ENCODE results near the gene MEP1A.

Gene MEP1A

DNA sequence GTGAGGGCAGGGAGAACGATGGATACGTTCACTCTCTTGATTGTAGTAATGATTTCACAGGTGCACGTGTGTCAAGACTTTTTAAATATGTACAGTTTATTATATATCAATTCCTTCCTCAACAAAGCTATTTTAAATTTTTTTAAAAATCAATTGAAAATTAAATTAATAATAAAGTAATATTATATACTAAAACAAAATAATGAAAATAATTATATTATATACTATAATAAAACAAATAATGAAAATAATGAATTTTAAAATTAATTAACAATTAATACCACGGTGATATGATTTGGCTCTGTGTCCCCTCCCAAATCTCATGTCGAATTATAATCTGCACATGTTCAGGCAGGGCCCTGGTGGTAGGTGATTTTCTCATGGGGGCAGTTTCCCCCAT is 85.8 kb downstream of the MEP1A start:
- no peak overlapping the region for H3K4me3 ChIP-seq (ENCODE audit: low read length)
- H3K9me3 ChIP-seq (ENCODE audit: insufficient read depth, low read length), result no peaks in the 10 kb centered on the region
- no peaks in the 10 kb centered on the region for H3K79me2 ChIP-seq (ENCODE audit: low read length)
- H3K4me1 ChIP-seq (ENCODE audit: low read length), result no peaks in the 10 kb centered on the region
- H3K27ac ChIP-seq (ENCODE audit: low read length), result no peak overlapping the region
- H3K4me2 ChIP-seq (ENCODE audit: low read length), result no peak overlapping the region
- no peak overlapping the region for H3K9ac ChIP-seq (ENCODE audit: low read length)
- no peaks in the 10 kb centered on the region for H4K20me1 ChIP-seq (ENCODE audit: insufficient read depth, low read length)
- H3K36me3 ChIP-seq (replicated peaks; ENCODE audit: low read depth, low read length), result no peaks in the 10 kb centered on the region
- H3K27me3 ChIP-seq (ENCODE audit: low read depth, low read length), result peaks cover 44% of the 10 kb centered on the region
- no peak overlapping the region for H2AFZ ChIP-seq (ENCODE audit: low read depth, low read length)
- TF ChIP-seq EZH2phosphoT487 (IDR thresholded peaks at IDR 0.05; ENCODE audit: low read depth), result no peak
- TF ChIP-seq, protein P1, sequence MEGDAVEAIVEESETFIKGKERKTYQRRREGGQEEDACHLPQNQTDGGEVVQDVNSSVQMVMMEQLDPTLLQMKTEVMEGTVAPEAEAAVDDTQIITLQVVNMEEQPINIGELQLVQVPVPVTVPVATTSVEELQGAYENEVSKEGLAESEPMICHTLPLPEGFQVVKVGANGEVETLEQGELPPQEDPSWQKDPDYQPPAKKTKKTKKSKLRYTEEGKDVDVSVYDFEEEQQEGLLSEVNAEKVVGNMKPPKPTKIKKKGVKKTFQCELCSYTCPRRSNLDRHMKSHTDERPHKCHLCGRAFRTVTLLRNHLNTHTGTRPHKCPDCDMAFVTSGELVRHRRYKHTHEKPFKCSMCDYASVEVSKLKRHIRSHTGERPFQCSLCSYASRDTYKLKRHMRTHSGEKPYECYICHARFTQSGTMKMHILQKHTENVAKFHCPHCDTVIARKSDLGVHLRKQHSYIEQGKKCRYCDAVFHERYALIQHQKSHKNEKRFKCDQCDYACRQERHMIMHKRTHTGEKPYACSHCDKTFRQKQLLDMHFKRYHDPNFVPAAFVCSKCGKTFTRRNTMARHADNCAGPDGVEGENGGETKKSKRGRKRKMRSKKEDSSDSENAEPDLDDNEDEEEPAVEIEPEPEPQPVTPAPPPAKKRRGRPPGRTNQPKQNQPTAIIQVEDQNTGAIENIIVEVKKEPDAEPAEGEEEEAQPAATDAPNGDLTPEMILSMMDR (IDR thresholded peaks at IDR 0.05; ENCODE audit: low read depth, low read length), result no peak

DNA sequence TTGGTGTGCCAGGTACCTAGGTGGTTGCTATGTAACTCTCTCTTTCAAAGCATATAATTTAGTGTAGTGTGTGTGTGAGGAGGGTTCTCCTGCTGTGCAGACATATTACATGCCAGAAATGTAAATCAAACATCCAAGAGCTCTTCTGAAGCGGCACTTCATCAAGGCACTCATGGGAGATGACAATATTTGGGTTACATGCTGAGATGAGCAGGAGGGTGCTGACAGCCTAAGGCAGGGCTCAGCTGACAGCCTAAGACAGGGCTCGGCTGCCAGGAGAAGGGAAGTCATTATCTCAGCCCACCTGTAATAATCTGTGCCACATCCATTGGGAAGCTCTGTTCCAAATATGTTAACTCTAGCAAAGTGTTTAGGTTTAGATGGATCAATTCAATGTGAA is 89.5 kb downstream of the MEP1A start:
- no peaks in the 10 kb centered on the region for H3K4me1 ChIP-seq (ENCODE audit: low read length)
- H3K79me2 ChIP-seq (ENCODE audit: low read length), result no peaks in the 10 kb centered on the region
- H3K36me3 ChIP-seq (replicated peaks; ENCODE audit: low read depth, low read length), result no peaks in the 10 kb centered on the region
- H3K9ac ChIP-seq (ENCODE audit: low read length), result no peak overlapping the region
- TF ChIP-seq EZH2phosphoT487 (IDR thresholded peaks at IDR 0.05; ENCODE audit: low read depth), result no peak
- TF ChIP-seq, protein P1 (IDR thresholded peaks at IDR 0.05; ENCODE audit: low read depth, low read length), result no peak
- H4K20me1 ChIP-seq (ENCODE audit: insufficient read depth, low read length), result no peaks in the 10 kb centered on the region
- H3K27ac ChIP-seq (ENCODE audit: low read length), result no peak overlapping the region
- peaks cover 38% of the 10 kb centered on the region for H3K27me3 ChIP-seq (ENCODE audit: low read depth, low read length)
- H2AFZ ChIP-seq (ENCODE audit: low read depth, low read length), result no peak overlapping the region
- H3K4me3 ChIP-seq (ENCODE audit: low read length), result no peak overlapping the region
- no peak overlapping the region for H3K4me2 ChIP-seq (ENCODE audit: low read length)
- no peaks in the 10 kb centered on the region for H3K9me3 ChIP-seq (ENCODE audit: insufficient read depth, low read length)

DNA sequence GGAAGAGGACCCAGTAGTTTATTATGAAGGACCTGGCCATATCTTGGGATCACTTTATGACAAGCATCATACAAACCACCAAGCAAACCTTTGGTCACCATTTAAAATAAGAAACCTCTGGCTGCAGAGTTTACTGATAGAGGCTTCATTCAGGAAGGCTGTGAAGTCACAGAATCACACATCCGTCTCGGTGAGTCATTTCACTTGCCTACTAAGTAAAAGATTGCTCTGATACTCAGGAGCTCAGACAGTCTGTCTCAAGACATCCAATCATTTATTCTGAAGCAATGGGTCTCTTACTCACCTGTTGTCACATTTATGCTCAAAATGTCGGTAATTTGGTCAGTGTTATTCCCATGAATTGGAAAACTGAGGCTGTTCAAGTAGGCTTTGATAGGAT is 94.8 kb downstream of the MEP1A start:
- H3K4me2 ChIP-seq (ENCODE audit: low read length), result no peak overlapping the region
- no peaks in the 10 kb centered on the region for H3K79me2 ChIP-seq (ENCODE audit: low read length)
- no peak overlapping the region for H3K9ac ChIP-seq (ENCODE audit: low read length)
- H4K20me1 ChIP-seq (ENCODE audit: insufficient read depth, low read length), result no peaks in the 10 kb centered on the region
- H3K27ac ChIP-seq (ENCODE audit: low read length), result no peak overlapping the region
- TF ChIP-seq, protein P1 (IDR thresholded peaks at IDR 0.05; ENCODE audit: low read depth, low read length), result no peak
- TF ChIP-seq EZH2phosphoT487 (IDR thresholded peaks at IDR 0.05; ENCODE audit: low read depth), result no peak
- H3K4me1 ChIP-seq (ENCODE audit: low read length), result no peaks in the 10 kb centered on the region
- no peaks in the 10 kb centered on the region for H3K9me3 ChIP-seq (ENCODE audit: insufficient read depth, low read length)
- peaks cover 23% of the 10 kb centered on the region; the same call in 1 of the 2 replicates for H3K27me3 ChIP-seq (ENCODE audit: low read depth, low read length)
- H2AFZ ChIP-seq (ENCODE audit: low read depth, low read length), result no peak overlapping the region
- no peak overlapping the region for H3K4me3 ChIP-seq (ENCODE audit: low read length)
- no peaks in the 10 kb centered on the region for H3K36me3 ChIP-seq (replicated peaks; ENCODE audit: low read depth, low read length)

GRCh38 chr6:46888578-46888977 is 95.4 kb downstream of the MEP1A start:
- no peaks in the 10 kb centered on the region for H3K9me3 ChIP-seq (ENCODE audit: insufficient read depth, low read length)
- no peak overlapping the region for H3K4me2 ChIP-seq (ENCODE audit: low read length)
- no peak overlapping the region for H2AFZ ChIP-seq (ENCODE audit: low read depth, low read length)
- H3K27me3 ChIP-seq (ENCODE audit: low read depth, low read length), result peaks cover 18% of the 10 kb centered on the region; the same call in 1 of the 2 replicates
- H3K79me2 ChIP-seq (ENCODE audit: low read length), result no peaks in the 10 kb centered on the region
- H3K9ac ChIP-seq (ENCODE audit: low read length), result no peak overlapping the region
- no peaks in the 10 kb centered on the region for H3K36me3 ChIP-seq (replicated peaks; ENCODE audit: low read depth, low read length)
- no peaks in the 10 kb centered on the region for H3K4me1 ChIP-seq (ENCODE audit: low read length)
- H3K4me3 ChIP-seq (ENCODE audit: low read length), result no peak overlapping the region
- H4K20me1 ChIP-seq (ENCODE audit: insufficient read depth, low read length), result no peaks in the 10 kb centered on the region
- H3K27ac ChIP-seq (ENCODE audit: low read length), result no peak overlapping the region
- TF ChIP-seq, protein P1 (IDR thresholded peaks at IDR 0.05; ENCODE audit: low read depth, low read length), result no peak
- TF ChIP-seq EZH2phosphoT487 (IDR thresholded peaks at IDR 0.05; ENCODE audit: low read depth), result no peak

Data from OCI-LY3 (cell line).